Neural cell (in vitro differentiated cells): ENCODE results near the gene MRPS27.

Experiments
- CTCF ChIP-seq: fragments of 450-650 bp; IDR thresholded peaks from 2 replicates; pipeline ENCODE4 v1.5.1; 2014; ENCODE audit warnings: antibody characterized with exemption, mild to moderate bottlenecking, moderate library complexity; ENCODE audit not compliant: poor library complexity, severe bottlenecking
- EP300 ChIP-seq: fragments of 450-650 bp; conservative IDR thresholded peaks from 2 replicates; pipeline ENCODE4 v1.6.1; 2014; ENCODE audit warnings: antibody characterized with exemption, mild to moderate bottlenecking, moderate library complexity; ENCODE audit not compliant: poor library complexity, severe bottlenecking
- EZH2 ChIP-seq: fragments of 200-600, 300-800 bp; shearing (Covaris generic), sonication (generic); IDR thresholded peaks from 2 replicates; pipeline ENCODE4 v1.6.1; 2014; ENCODE audit warnings: antibody characterized with exemption, low read length, borderline replicate concordance, mild to moderate bottlenecking; ENCODE audit not compliant: insufficient read depth, poor library complexity, severe bottlenecking
- MXI1 ChIP-seq: fragments of 450-650 bp; conservative IDR thresholded peaks from 2 replicates; pipeline ENCODE4 v1.6.1; 2014; ENCODE audit warnings: antibody characterized with exemption, mild to moderate bottlenecking; ENCODE audit not compliant: poor library complexity, severe bottlenecking
- POLR2AphosphoS5 ChIP-seq: IDR thresholded peaks from 2 replicates; pipeline ENCODE4 v1.6.1; 2012
- SMC3 ChIP-seq: fragments of 450-650 bp; conservative IDR thresholded peaks from 2 replicates; pipeline ENCODE4 v1.6.1; 2014; ENCODE audit warnings: antibody characterized with exemption, mild to moderate bottlenecking, moderate library complexity; ENCODE audit not compliant: poor library complexity
- TAF1 ChIP-seq: IDR thresholded peaks from 2 replicates; pipeline ENCODE4 v1.6.1; 2012; ENCODE audit warnings: low read depth

- TF ChIP-seq CTCF (no peak), SMC3 (no peak), EZH2 (no peak), MXI1 (no peak), EP300 (no peak), POLR2AphosphoS5 (no peak), TAF1 (no peak)
Measured at GRCh38 chr5:72233835-72234234, 86.2 kb downstream of the MRPS27 start.
